Measurements from ENCODE around the gene FAM117A. TPM values are rescaled to one million over a fixed set of nuclear protein-coding genes. Genes with fewer than 3 reads are reported as not detected.

The FAM117A gene
- total RNA-seq = 10 to 100 TPM; 30.2 to 38.1 TPM
- polyA plus RNA-seq (ENCODE audit: insufficient read depth, low read depth, low replicate concordance) = 67.3 TPM
- long read RNA-seq, donor 1, transcript FAM117A-201 (8 exons, 2,365 nt) = major isoform, 11 of 11 reads
- long read RNA-seq, donor 1, partial matches to known transcripts = 0 of 11 reads
- long read RNA-seq, donor 1, other reads (novel, unspliced or antisense) = 0 of 11 reads
- long read RNA-seq, donor 2, transcript FAM117A-201 (8 exons, 2,365 nt) = major isoform, 9 of 17 reads
- long read RNA-seq, donor 2, partial matches to known transcripts = 0 of 17 reads
- long read RNA-seq, donor 2, other reads (novel, unspliced or antisense) = 8 of 17 reads

GRCh38 chr17:49763735-49764558 lies at the start of gene FAM117A:
TSS of gene FAM117A (minus strand) at chr17:49764131. CDS start at chr17:49764087, 44 bp downstream.
- no peaks in the 10 kb centered on the region for H3K36me3 ChIP-seq (ENCODE audit: low read depth, missing control alignments)
- H3K9me3 ChIP-seq = no peaks in the 10 kb centered on the region
- peak; percentile 99 for DNase-seq
- TF ChIP-seq CTCF (IDR thresholded peaks at IDR 0.05) = no peak
- no peak for TF ChIP-seq POLR2A (IDR thresholded peaks at IDR 0.05)
- H3K4me3 ChIP-seq = peak within 1 kb of the TSS; percentile 82 to 93
- H3K27me3 ChIP-seq = no peaks in the 10 kb centered on the region
- H3K27ac ChIP-seq = peak within 1 kb of the TSS; percentile 50 to 66
- intact Hi-C loops (cut with DNase I; ENCODE audit: low total_unique reads) = no loop called here
- WGBS, 2 donors = 0 to 1% methylated on average over 21 to 30 of the region's 53 CpGs
- peaks cover 13% of the 10 kb centered on the region for H3K4me1 ChIP-seq

GRCh38 chr17:49809056-49809455 lies 45.1 kb upstream of the FAM117A start:
- no peak overlapping the region for H3K4me3 ChIP-seq
- DNase-seq = no peak
- TF ChIP-seq POLR2A (IDR thresholded peaks at IDR 0.05) (no peak), CTCF (IDR thresholded peaks at IDR 0.05) (no peak)
- H3K27ac ChIP-seq = no peak overlapping the region
- H3K36me3 ChIP-seq (ENCODE audit: low read depth, missing control alignments) = no peaks in the 10 kb centered on the region
- WGBS, 2 donors = 74 to 75% methylated on average over 4 of the region's 4 CpGs
- no peaks in the 10 kb centered on the region for H3K27me3 ChIP-seq
- intact Hi-C loops (cut with DNase I; ENCODE audit: low total_unique reads) = no loop called here
- H3K4me1 ChIP-seq = no peaks in the 10 kb centered on the region
- no peaks in the 10 kb centered on the region for H3K9me3 ChIP-seq

GRCh38 chr17:49798738-49799137 lies 34.8 kb upstream of the FAM117A start:
- Histone ChIP-seq H3K27ac (no peak overlapping the region), H3K9me3 (no peaks in the 10 kb centered on the region), H3K27me3 (no peaks in the 10 kb centered on the region), H3K4me1 (no peaks in the 10 kb centered on the region), H3K36me3 (ENCODE audit: low read depth, missing control alignments) (no peaks in the 10 kb centered on the region), H3K4me3 (no peak overlapping the region)
- intact Hi-C loops (cut with DNase I; ENCODE audit: low total_unique reads) = no loop called here
- TF ChIP-seq POLR2A (IDR thresholded peaks at IDR 0.05) (no peak), CTCF (IDR thresholded peaks at IDR 0.05) (no peak)
- 76 to 85% methylated on average over 2 of the region's 2 CpGs for WGBS, 2 donors
- DNase-seq = no peak

- Histone ChIP-seq H3K4me1 (no peaks in the 10 kb centered on the region), H3K27ac (no peak overlapping the region), H3K27me3 (no peaks in the 10 kb centered on the region), H3K9me3 (no peaks in the 10 kb centered on the region), H3K4me3 (no peak overlapping the region), H3K36me3 (ENCODE audit: low read depth, missing control alignments) (no peaks in the 10 kb centered on the region)
- intact Hi-C loops (cut with DNase I; ENCODE audit: low total_unique reads) = no loop called here
- WGBS, 2 donors = 77 to 85% methylated on average over 8 of the region's 8 CpGs
- TF ChIP-seq POLR2A (IDR thresholded peaks at IDR 0.05) = no peak
- TF ChIP-seq CTCF (IDR thresholded peaks at IDR 0.05) = no peak
- DNase-seq = no peak
These were observed 34.3 kb upstream of the FAM117A start for GRCh38 chr17:49798182-49798581.
